ENCODE results near the gene KCNQ1.

DNA sequence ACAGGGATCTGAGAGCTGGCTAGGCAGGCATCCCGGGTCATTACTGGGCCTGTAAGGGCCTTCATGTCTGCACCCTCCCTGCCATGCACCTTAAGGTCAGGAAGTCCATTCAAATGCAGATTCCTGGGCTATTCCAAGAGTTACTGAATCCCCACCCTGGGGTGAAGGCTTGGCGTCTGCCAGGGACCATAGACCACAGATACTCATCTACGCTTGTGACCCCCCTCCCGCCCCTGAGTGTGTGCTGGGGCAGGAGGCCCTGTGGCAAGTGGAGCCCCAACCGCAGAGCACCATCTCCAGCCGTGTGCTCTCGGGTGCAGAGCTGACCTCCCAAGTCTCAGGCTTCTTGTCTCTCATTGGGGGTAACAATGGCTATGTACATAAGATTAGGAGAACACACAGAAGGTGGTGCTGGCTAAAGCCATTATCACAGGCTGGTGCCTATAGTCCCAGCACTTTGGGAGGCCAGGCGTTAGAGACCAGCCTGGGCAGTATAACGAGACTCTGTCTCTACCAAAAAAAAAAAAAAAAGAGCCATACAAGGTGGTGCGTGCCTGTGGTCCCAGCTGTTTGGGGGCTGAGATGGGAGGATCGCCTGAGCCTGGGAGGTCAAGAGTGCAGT, 274.1 kb downstream of the KCNQ1 start:
- TF ChIP-seq, protein P1, sequence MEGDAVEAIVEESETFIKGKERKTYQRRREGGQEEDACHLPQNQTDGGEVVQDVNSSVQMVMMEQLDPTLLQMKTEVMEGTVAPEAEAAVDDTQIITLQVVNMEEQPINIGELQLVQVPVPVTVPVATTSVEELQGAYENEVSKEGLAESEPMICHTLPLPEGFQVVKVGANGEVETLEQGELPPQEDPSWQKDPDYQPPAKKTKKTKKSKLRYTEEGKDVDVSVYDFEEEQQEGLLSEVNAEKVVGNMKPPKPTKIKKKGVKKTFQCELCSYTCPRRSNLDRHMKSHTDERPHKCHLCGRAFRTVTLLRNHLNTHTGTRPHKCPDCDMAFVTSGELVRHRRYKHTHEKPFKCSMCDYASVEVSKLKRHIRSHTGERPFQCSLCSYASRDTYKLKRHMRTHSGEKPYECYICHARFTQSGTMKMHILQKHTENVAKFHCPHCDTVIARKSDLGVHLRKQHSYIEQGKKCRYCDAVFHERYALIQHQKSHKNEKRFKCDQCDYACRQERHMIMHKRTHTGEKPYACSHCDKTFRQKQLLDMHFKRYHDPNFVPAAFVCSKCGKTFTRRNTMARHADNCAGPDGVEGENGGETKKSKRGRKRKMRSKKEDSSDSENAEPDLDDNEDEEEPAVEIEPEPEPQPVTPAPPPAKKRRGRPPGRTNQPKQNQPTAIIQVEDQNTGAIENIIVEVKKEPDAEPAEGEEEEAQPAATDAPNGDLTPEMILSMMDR (IDR thresholded peaks at IDR 0.05), result no peak
- TF ChIP-seq POLR2A (IDR thresholded peaks at IDR 0.05), result no peak
- TF ChIP-seq POLR2AphosphoS5 (IDR thresholded peaks at IDR 0.05), result no peak
- TF ChIP-seq EP300 (IDR thresholded peaks at IDR 0.05), result no peak
